CD4-positive, alpha-beta T cell treated with Interleukin-4 for 4 hours (primary cell): ENCODE results near the gene GPX4.

ENCODE experiments used
- DNase-seq: peaks from one replicate; pipeline ENCODE4 v3.0.0-alpha.2; 2020

The GPX4 gene

GRCh38 chr19:1084024-1084868, 19.5 kb upstream of the GPX4 start:
- DNase-seq: no peak

GRCh38 chr19:1085053-1085658, 18.6 kb upstream of the GPX4 start:
- no peak for DNase-seq

GRCh38 chr19:1085676-1086442, 17.9 kb upstream of the GPX4 start:
- DNase-seq: no peak

- DNase-seq: no peak
Measured at GRCh38 chr19:1086613-1087012, 17.2 kb upstream of the GPX4 start.

GRCh38 chr19:1087813-1088415, 15.9 kb upstream of the GPX4 start:
- peak; percentile 58 for DNase-seq

GRCh38 chr19:1088416-1089010, 15.3 kb upstream of the GPX4 start:
- DNase-seq: no peak

- DNase-seq: no peak
Measured at GRCh38 chr19:1089126-1089771, 14.5 kb upstream of the GPX4 start.

GRCh38 chr19:1089891-1090290, 13.9 kb upstream of the GPX4 start:
- DNase-seq: peak; percentile 58

GRCh38 chr19:1090731-1091543, 12.9 kb upstream of the GPX4 start:
- DNase-seq: no peak

GRCh38 chr19:1091544-1092175, 12.1 kb upstream of the GPX4 start:
- DNase-seq: no peak

- DNase-seq: no peak
Measured at GRCh38 chr19:1093330-1093729, 10.5 kb upstream of the GPX4 start.

- no peak for DNase-seq
Measured at GRCh38 chr19:1093811-1094553, 9.8 kb upstream of the GPX4 start.

GRCh38 chr19:1094655-1094977, 9.2 kb upstream of the GPX4 start:
- no peak for DNase-seq

GRCh38 chr19:1094978-1095701, 8.7 kb upstream of the GPX4 start, which contains the start of gene POLR2E:
POLR2E (minus strand) TSS chr19:1095375; CDS start chr19:1095315, 60 bp downstream.
- DNase-seq: peak; percentile 98

- no peak for DNase-seq
Measured at GRCh38 chr19:1097810-1098176, 6.0 kb upstream of the GPX4 start.

GRCh38 chr19:1098177-1099051, 5.4 kb upstream of the GPX4 start:
- DNase-seq: no peak

GRCh38 chr19:1101337-1101698, 2.5 kb upstream of the GPX4 start:
- no peak for DNase-seq

- DNase-seq: peak; percentile 87
Measured at GRCh38 chr19:1102407-1103131, 1.2 kb upstream of the GPX4 start.
